HepG2 (cell line): ENCODE results near the gene C10orf143. TPM values are rescaled to one million over a fixed set of nuclear protein-coding genes. Genes with fewer than 3 reads are reported as not detected.

Experiments
- ATRX ChIP-seq: sonication (generic); formaldehyde crosslinking; IDR thresholded peaks from 2 replicates; pipeline ENCODE4 v1.4.0; 2020; ENCODE audit warnings: missing genetic modification reagents, borderline replicate concordance
- BRCA1 ChIP-seq: sonication (generic); formaldehyde crosslinking; IDR thresholded peaks from 2 replicates; pipeline ENCODE4 v1.4.0; 2020; ENCODE audit warnings: missing genetic modification reagents
- CENPT ChIP-seq: sonication (generic); formaldehyde crosslinking; IDR thresholded peaks from 2 replicates; pipeline ENCODE4 v1.8.0; 2022; ENCODE audit warnings: low read depth, mild to moderate bottlenecking, moderate library complexity, missing genetic modification reagents
- IKZF1 ChIP-seq: fragments of 450-650 bp; IDR thresholded peaks from 2 replicates; pipeline ENCODE4 v1.7.1; 2016
- KDM4B ChIP-seq: sonication (generic); formaldehyde crosslinking; IDR thresholded peaks from 2 replicates; pipeline ENCODE4 v1.4.0; 2020; ENCODE audit warnings: missing genetic modification reagents
- KIAA2018 ChIP-seq: sonication (generic); formaldehyde crosslinking; IDR thresholded peaks from 2 replicates; pipeline ENCODE4 v1.5.0; 2020; ENCODE audit warnings: mild to moderate bottlenecking, missing genetic modification reagents, borderline replicate concordance
- NFKBIZ ChIP-seq: IDR thresholded peaks from 2 replicates; pipeline ENCODE4 v1.6.1; 2018; ENCODE audit warnings: missing genetic modification reagents, missing compliant biosample characterization
- ZBTB7A ChIP-seq: sonication (generic); formaldehyde crosslinking; IDR thresholded peaks from 2 replicates; pipeline ENCODE4 v1.8.0; 2022; ENCODE audit warnings: mild to moderate bottlenecking, missing genetic modification reagents
- ZMYM4 ChIP-seq: sonication (generic); formaldehyde crosslinking; IDR thresholded peaks from 2 replicates; pipeline ENCODE4 v1.8.1; 2023; ENCODE audit warnings: mild to moderate bottlenecking, missing genetic modification reagents
- ZNF3 ChIP-seq: IDR thresholded peaks from 2 replicates; pipeline ENCODE4 v1.7.0; 2017; ENCODE audit warnings: inconsistent platforms
- ZNF354B ChIP-seq: sonication (generic); formaldehyde crosslinking; IDR thresholded peaks from 2 replicates; pipeline ENCODE4 v1.8.0; 2022; ENCODE audit warnings: mild to moderate bottlenecking, missing genetic modification reagents
- ZNF446 ChIP-seq: sonication (generic); formaldehyde crosslinking; IDR thresholded peaks from 2 replicates; pipeline ENCODE4 v1.5.0; 2020; ENCODE audit warnings: mild to moderate bottlenecking, missing genetic modification reagents
- ZNF562 ChIP-seq: sonication (generic); formaldehyde crosslinking; IDR thresholded peaks from 2 replicates; pipeline ENCODE4 v1.8.0; 2022; ENCODE audit warnings: missing genetic modification reagents, borderline replicate concordance
- ZNF687 ChIP-seq: sonication (generic); formaldehyde crosslinking; IDR thresholded peaks from 2 replicates; pipeline ENCODE4 v1.5.1; 2020; ENCODE audit warnings: mild to moderate bottlenecking, missing genetic modification reagents, moderate library complexity
- ZNF746 ChIP-seq: sonication (generic); formaldehyde crosslinking; IDR thresholded peaks from 2 replicates; pipeline ENCODE4 v1.8.0; 2022; ENCODE audit warnings: mild to moderate bottlenecking, missing genetic modification reagents
- ZNF777 ChIP-seq: sonication (generic); formaldehyde crosslinking; IDR thresholded peaks from 2 replicates; pipeline ENCODE4 v1.4.0; 2020; ENCODE audit warnings: missing genetic modification reagents
- polyA plus RNA-seq, 8 experiments: library from polyadenylated mRNA; depleted of rRNA in 3 of 8; stranded (reverse) in 7 of 8; unstranded in 1 of 8; fragments of >200 nt; fragmentation: Illumina TruSeq in 4 of 8; extraction: Trizol in 4 of 8; gene quantifications; 2 replicates each; pipeline versions ENCODE4 v1.2.1 to v1.2.3, GENCODE V29; 2011 to 2016; ENCODE audit warnings: low read depth in 4 of 8, missing spikeins in 1 of 8, mixed read lengths in 1 of 8; ENCODE audit not compliant: insufficient read depth in 1 of 8
- total RNA-seq, 5 experiments: library from RNA; depleted of rRNA; stranded (reverse); fragments of >200 nt; fragmentation: Illumina TruSeq; extraction: Trizol; gene quantifications; 2 replicates each; pipeline ENCODE4 v1.2.3, GENCODE V29; 2016; ENCODE audit warnings: low read depth in 1 of 5
- TF ChIP-seq, protein P1 (sequence below): sonication (generic); formaldehyde crosslinking; IDR thresholded peaks from 2 replicates; pipeline ENCODE4 v1.4.0; 2020; ENCODE audit warnings: missing genetic modification reagents, low read depth, mild to moderate bottlenecking, borderline replicate concordance

C10orf143 gene
- total and polyA plus RNA-seq, 2 of the 13 experiments (the other 11 are each of a cell fraction or from before 2014, with no cell fraction given): 0.21 to 0.91 TPM

- TF ChIP-seq KIAA2018 (CRISPR knock-in tag): no peak
- TF ChIP-seq CENPT: no peak
- TF ChIP-seq, protein P1, sequence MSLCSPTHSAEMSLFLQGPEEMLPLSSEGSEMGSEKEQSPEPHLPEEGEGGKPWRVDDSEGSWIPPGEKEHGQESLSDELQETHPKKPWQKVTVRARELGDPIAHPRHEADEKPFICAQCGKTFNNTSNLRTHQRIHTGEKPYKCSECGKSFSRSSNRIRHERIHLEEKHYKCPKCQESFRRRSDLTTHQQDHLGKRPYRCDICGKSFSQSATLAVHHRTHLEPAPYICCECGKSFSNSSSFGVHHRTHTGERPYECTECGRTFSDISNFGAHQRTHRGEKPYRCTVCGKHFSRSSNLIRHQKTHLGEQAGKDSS (CRISPR knock-in tag): 0 out of 2 replicates have a peak, but pooled peaks have one; percentile 45
- TF ChIP-seq ZNF354B: no peak
- no peak for TF ChIP-seq NFKBIZ (CRISPR knock-in tag)
- TF ChIP-seq ZNF446 (CRISPR knock-in tag): no peak
- no peak for TF ChIP-seq BRCA1
- no peak for TF ChIP-seq KDM4B (CRISPR knock-in tag)
- TF ChIP-seq ZNF3 (CRISPR knock-in tag): no peak
- TF ChIP-seq ZNF562 (CRISPR knock-in tag): no peak
- no peak for TF ChIP-seq ZNF746
- TF ChIP-seq IKZF1: no peak
- TF ChIP-seq ATRX (CRISPR knock-in tag): no peak
- TF ChIP-seq ZNF687: peak; percentile 76
- TF ChIP-seq ZMYM4 (CRISPR knock-in tag): no peak; the same call in 1 of the 2 replicates
- no peak for TF ChIP-seq ZBTB7A (CRISPR knock-in tag)
- peak; percentile 75 for TF ChIP-seq ZNF777 (CRISPR knock-in tag)
Observed at GRCh38 chr10:130136226-130137089, 25.8 kb upstream of the C10orf143 start, which contains the start of gene GLRX3 (continued).
